Mesothelial cell of epicardium (in vitro differentiated cells): ENCODE data around the gene ORM2. TPM values are rescaled to one million over a fixed set of nuclear protein-coding genes. Genes with fewer than 3 reads are reported as not detected.

Experiments used
- DNase-seq, 2 experiments: peaks; one replicate each; pipeline ENCODE4 v3.0.0; 2021; ENCODE audit warnings: low spot score in 2 of 2; ENCODE audit not compliant: unreplicated experiment in 2 of 2
- H3K27ac Mint-ChIP-seq: 2 replicates; pipeline ENCODE4 v1.8.0; 2021; ENCODE audit warnings: mixed read lengths
- H3K27me3 Mint-ChIP-seq: 2 replicates; pipeline ENCODE4 v1.8.0; 2021; ENCODE audit warnings: low read depth, mixed read lengths
- H3K36me3 Mint-ChIP-seq: 2 replicates; pipeline ENCODE4 v1.8.0; 2021; ENCODE audit warnings: mixed read lengths
- H3K4me1 Mint-ChIP-seq: 2 replicates; pipeline ENCODE4 v1.8.0; 2021; ENCODE audit warnings: mixed read lengths
- H3K4me3 Mint-ChIP-seq: 2 replicates; pipeline ENCODE4 v1.8.0; 2021; ENCODE audit warnings: mild to moderate bottlenecking, moderate library complexity, mixed read lengths
- H3K9me3 Mint-ChIP-seq: 2 replicates; pipeline ENCODE4 v1.8.0; 2021; ENCODE audit warnings: mixed read lengths
- total RNA-seq: library from RNA; stranded (reverse); gene quantifications from 3 replicates; pipeline ENCODE4 v1.2.1, GENCODE V29; 2021
- TF ChIP-seq, protein P1 (sequence below): fragments of 200-600 bp; sonication (generic); IDR thresholded peaks from one replicate; pipeline ENCODE4 v1.5.0; 2021; ENCODE audit warnings: antibody characterized with exemption; ENCODE audit not compliant: unreplicated experiment

ORM2 gene
- total RNA-seq, 1 donor from 2014 or later: not detected

DNA sequence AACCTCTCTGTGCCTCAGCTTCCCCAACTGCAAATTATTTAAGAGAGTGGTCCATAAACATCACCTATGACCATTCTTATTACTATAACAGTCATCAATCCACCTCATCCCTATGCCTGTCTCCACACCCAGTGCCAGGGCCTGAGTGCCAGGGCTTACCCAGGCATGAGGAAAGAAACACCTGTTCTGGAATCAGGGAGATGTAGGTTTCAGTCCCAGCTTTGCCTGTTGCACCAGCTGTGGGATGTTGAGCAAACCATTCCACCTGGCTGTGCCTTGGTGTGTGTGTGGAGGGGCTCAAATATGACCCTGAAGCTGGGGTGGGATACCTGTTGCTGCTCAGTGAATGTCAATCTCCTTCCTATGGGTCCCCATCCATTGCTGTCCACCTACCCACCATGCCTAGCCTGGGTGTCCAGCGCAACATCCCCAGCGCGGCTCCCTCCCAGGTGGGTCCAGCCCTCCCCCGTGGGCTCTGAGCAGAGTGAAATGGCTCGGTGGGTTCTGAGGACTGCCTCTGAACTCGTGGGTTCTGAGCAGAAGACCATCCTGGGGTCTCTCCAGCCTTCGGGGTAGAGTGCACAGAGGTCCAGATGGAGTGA lies 41.8 kb downstream of the ORM2 start:
- H3K27me3 Mint-ChIP-seq: no peaks in the 10 kb centered on the region
- H3K9me3 Mint-ChIP-seq: no peaks in the 10 kb centered on the region
- TF ChIP-seq, protein P1, sequence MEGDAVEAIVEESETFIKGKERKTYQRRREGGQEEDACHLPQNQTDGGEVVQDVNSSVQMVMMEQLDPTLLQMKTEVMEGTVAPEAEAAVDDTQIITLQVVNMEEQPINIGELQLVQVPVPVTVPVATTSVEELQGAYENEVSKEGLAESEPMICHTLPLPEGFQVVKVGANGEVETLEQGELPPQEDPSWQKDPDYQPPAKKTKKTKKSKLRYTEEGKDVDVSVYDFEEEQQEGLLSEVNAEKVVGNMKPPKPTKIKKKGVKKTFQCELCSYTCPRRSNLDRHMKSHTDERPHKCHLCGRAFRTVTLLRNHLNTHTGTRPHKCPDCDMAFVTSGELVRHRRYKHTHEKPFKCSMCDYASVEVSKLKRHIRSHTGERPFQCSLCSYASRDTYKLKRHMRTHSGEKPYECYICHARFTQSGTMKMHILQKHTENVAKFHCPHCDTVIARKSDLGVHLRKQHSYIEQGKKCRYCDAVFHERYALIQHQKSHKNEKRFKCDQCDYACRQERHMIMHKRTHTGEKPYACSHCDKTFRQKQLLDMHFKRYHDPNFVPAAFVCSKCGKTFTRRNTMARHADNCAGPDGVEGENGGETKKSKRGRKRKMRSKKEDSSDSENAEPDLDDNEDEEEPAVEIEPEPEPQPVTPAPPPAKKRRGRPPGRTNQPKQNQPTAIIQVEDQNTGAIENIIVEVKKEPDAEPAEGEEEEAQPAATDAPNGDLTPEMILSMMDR: no peak
- H3K36me3 Mint-ChIP-seq: peaks cover 1% of the 10 kb centered on the region
- H3K4me3 Mint-ChIP-seq: no peak overlapping the region
- DNase-seq: no peak
- H3K27ac Mint-ChIP-seq: no peak overlapping the region
- H3K4me1 Mint-ChIP-seq: peaks cover 2% of the 10 kb centered on the region

DNA sequence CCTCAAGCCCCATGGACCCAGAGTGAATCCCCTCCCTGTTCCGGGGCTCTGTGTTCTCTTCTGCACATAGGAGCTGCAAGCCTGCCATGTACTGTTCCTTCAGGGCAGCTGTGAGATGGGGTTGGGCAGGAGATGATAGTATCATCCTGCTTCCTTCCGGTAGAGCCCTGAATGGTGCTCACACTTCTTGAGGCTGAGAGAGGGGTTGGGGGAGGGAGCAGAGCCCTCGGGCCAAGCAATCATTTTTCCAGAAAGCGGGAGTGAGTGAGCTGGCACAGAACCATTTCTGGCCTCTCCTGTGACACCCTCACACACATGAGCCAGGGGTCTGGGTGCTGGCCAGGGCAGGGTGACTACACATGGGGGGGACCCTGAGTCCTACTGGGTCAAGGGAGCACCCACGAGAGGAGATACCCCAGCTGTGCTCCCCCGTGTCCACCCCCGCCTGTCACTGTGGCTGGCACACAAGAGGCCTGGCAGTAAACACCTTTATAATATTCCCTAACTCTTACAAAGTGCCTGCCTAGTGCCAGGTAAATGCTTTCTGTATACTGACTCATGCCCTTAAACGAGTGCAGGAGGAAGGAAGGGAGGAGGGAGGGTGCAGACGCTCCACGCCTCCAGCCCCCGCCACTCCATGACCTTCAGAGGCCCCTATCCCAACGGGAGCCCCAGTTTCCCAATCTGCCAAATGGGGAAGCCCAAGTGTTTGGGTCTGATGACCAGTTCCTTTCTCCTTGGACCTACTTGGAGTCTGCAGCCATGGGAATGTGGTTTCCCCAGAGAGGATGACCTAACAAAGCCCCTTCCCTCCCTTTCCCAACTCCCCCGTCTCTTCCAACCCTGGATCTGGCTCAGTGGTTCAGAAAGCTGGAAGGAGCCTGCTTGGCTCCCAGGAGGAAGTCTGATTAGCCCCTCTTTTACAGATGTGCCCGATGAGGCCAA lies 42.6 kb downstream of the ORM2 start:
- Mint-ChIP-seq H3K27me3 (no peaks in the 10 kb centered on the region), H3K9me3 (no peaks in the 10 kb centered on the region), H3K4me1 (no peaks in the 10 kb centered on the region), H3K36me3 (peaks cover 6% of the 10 kb centered on the region), H3K27ac (no peak overlapping the region), H3K4me3 (no peak overlapping the region)
- DNase-seq: no peak
- TF ChIP-seq, protein P1: no peak

DNA sequence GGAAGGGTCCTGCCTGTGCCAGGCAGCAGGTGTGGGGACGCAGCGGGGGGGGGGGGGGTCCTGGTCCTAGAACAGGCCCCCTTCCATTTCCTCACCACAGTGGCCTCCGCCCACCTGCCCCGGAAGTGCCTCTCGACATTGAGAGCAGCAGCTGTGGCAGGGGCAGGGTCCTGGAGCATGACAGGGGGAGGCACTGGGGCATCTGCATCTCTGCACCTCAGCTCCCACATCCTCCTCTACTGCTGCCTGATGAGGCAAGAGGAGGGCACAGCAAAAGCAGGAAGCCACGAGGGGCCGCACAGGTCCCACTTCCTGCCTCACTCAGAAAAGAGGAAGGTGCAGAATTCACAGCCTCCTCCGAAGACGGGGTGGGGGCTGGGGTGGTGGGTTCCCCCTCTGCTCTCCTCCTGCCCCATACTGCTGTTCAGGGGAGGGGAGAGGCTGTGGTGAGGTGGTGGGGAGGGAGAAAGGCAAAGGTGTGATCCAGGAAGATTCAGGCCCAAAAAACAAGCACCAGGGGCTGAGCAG lies 43.3 kb downstream of the ORM2 start:
- no peak for DNase-seq
- H3K4me1 Mint-ChIP-seq: no peaks in the 10 kb centered on the region
- H3K9me3 Mint-ChIP-seq: no peaks in the 10 kb centered on the region
- no peak overlapping the region for H3K4me3 Mint-ChIP-seq
- TF ChIP-seq, protein P1: no peak
- H3K27me3 Mint-ChIP-seq: no peaks in the 10 kb centered on the region
- peaks cover 12% of the 10 kb centered on the region for H3K36me3 Mint-ChIP-seq
- no peak overlapping the region for H3K27ac Mint-ChIP-seq

DNA sequence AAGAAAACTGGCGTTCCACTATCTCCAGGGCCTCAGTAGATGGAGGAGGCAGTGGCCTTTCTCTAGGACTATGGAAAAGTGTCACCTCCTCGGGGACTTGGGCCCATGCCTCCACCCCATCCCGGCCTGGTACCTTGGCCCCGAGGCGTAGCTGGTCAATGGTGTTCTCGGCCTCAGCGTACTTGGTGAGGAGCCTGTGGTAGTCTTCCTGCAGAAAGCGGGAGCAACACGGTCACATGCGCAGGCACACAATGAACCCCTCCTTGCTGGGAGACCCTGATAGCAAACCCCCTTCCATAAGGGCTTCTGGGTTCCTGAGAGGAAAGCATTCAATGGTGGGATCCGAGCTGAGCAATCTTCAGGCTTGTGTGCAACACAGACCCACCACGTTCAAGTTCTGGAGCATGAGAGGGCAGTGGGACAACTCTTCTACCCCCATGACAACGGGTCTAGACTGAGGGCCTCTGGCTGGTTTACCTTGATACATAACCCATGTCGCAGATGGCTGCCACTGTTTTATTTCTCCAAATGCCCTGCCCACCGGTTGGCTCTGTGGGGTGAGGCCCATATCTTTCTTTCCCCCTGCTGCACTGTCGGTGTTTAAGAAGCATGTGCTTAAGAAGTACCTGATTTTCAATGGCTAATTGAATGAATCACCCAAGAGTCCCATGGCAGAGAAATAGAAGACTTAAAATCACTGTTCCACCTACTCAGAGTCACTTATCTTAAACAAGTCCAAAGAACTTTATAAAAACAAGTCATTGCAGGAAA lies 44.5 kb downstream of the ORM2 start:
- no peaks in the 10 kb centered on the region for H3K9me3 Mint-ChIP-seq
- H3K36me3 Mint-ChIP-seq: peaks cover 16% of the 10 kb centered on the region
- no peaks in the 10 kb centered on the region for H3K4me1 Mint-ChIP-seq
- no peak overlapping the region for H3K4me3 Mint-ChIP-seq
- H3K27me3 Mint-ChIP-seq: no peaks in the 10 kb centered on the region
- TF ChIP-seq, protein P1: no peak
- no peak overlapping the region for H3K27ac Mint-ChIP-seq
- DNase-seq: no peak

DNA sequence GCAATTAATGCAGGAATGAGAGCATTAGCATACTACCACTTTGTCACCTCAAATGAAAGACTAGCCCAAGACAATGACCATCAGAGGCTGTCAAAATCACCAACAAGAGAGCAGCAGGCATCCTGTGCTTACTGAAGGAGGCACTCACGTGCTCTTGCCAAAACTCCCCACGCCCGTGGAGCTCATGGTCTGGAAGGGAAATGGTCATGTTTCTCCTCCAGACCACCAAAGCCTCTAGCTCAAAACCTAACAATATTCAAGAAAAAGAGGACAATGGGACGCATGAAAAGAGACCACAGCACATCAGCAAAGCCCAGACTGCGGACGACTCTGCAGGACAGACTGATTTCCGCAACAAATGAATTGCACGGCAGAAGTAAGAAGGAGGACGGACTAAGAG lies 45.3 kb downstream of the ORM2 start:
- DNase-seq: no peak
- TF ChIP-seq, protein P1: no peak
- H3K4me3 Mint-ChIP-seq: no peak overlapping the region
- H3K4me1 Mint-ChIP-seq: no peaks in the 10 kb centered on the region
- no peaks in the 10 kb centered on the region for H3K27me3 Mint-ChIP-seq
- H3K27ac Mint-ChIP-seq: no peak overlapping the region
- no peaks in the 10 kb centered on the region for H3K9me3 Mint-ChIP-seq
- H3K36me3 Mint-ChIP-seq: peaks cover 17% of the 10 kb centered on the region
